SK-N-MC (cell line): ENCODE data around the gene SMYD2.

Source experiments
- EZH2 ChIP-seq: fragments of 200-600 bp; sonication (generic); IDR thresholded peaks from one replicate; pipeline ENCODE4 v1.6.1; 2017; ENCODE audit warnings: antibody characterized with exemption
- FOXP2 ChIP-seq: optimal IDR thresholded peaks from 2 replicates; pipeline ENCODE3; 2011; ENCODE audit warnings: mild to moderate bottlenecking, moderate library complexity; ENCODE audit not compliant: insufficient read depth; ENCODE audit errors: extremely low read length, control extremely low read depth
- POLR2AphosphoS5 ChIP-seq: IDR thresholded peaks from 2 replicates; pipeline ENCODE4 v1.6.1; 2012; ENCODE audit warnings: mild to moderate bottlenecking, low read depth, low read length, borderline replicate concordance

- TF ChIP-seq EZH2 = no peak
- no peak for TF ChIP-seq POLR2AphosphoS5
- TF ChIP-seq FOXP2 = no peak
Measured at GRCh38 chr1:214377886-214378285, 96.9 kb downstream of the SMYD2 start.
